GM12878 (cell line): ENCODE data around the gene C12orf60. TPM values are rescaled to one million over a fixed set of nuclear protein-coding genes. Genes with fewer than 3 reads are reported as not detected.

Experiments
- ATAC-seq: fragments of 200-7000 bp; cut with Tn5 transposase; 3 replicates; pipeline ENCODE4 v1.9.1; 2020; ENCODE audit warnings: mild to moderate bottlenecking, moderate library complexity
- BruUV-seq: library from RNA; stranded (reverse); fragments of 400-500 nt; replicated peaks from 2 replicates; lab custom pipeline; 2021; lab: Mats Ljungman, UMichigan
- CTCF ChIA-PET: fragments of 300-600 bp; sonication (Branson Sonifier 250); formaldehyde crosslinking; extraction: SDS; loops from one replicate; lab custom pipeline; 2021; ENCODE audit warnings: inconsistent platforms; lab: Yijun Ruan, JAX
- POLR2A ChIA-PET: fragments of 350-600 bp; formaldehyde crosslinking; extraction: SDS; loops from one replicate; lab custom pipeline; 2021; ENCODE audit warnings: inconsistent platforms; lab: Charles Lee
- RAD21 ChIA-PET: fragments of 300-600 bp; sonication (Branson Sonifier 250); formaldehyde crosslinking; loops from one replicate; lab custom pipeline; 2023; ENCODE audit warnings: antibody characterized with exemption; ENCODE audit not compliant: unreplicated experiment; lab: Charles Lee
- SMC1A ChIA-PET: fragments of 300-600 bp; sonication (Branson Sonifier 250); formaldehyde crosslinking; loops from one replicate; lab custom pipeline; 2023; ENCODE audit not compliant: unreplicated experiment, uncharacterized antibody; lab: Charles Lee
- DNase-seq: peaks from one replicate; pipeline ENCODE4 v3.0.0-alpha.2; 2011; ENCODE audit warnings: low read depth, low spot score
- FAIRE-seq: peaks from 3 replicates; lab custom pipeline; 2011; peaks lifted over from hg19 to GRCh38; lab: Jason Lieb, UNC
- H2AFZ ChIP-seq: 2 replicates; pipeline ENCODE4 v1.6.0; 2011; ENCODE audit warnings: low read depth, low read length, control low read depth; ENCODE audit not compliant: control insufficient read depth
- H3K27ac ChIP-seq: 2 replicates; pipeline ENCODE4 v1.5.1; 2011; ENCODE audit warnings: control low read depth; ENCODE audit not compliant: control insufficient read depth, insufficient read depth
- H3K27me3 ChIP-seq, 2 experiments: replicated peaks in 1 of 2; 2 replicates each; pipeline versions ENCODE4 v1.6.0 to v1.6.1; 2011; ENCODE audit warnings: low read length in 1 of 2; ENCODE audit not compliant: control insufficient read depth in 2 of 2, insufficient read depth in 2 of 2
- H3K36me3 ChIP-seq, 2 experiments: 2 replicates each; pipeline ENCODE4 v1.5.1; 2011; ENCODE audit warnings: low read length in 1 of 2; ENCODE audit not compliant: control insufficient read depth in 2 of 2, insufficient read depth in 2 of 2
- H3K4me1 ChIP-seq: 2 replicates; pipeline ENCODE4 v1.6.1; 2011; ENCODE audit warnings: mild to moderate bottlenecking, low read length, moderate library complexity, mixed read lengths; ENCODE audit not compliant: control insufficient read depth, insufficient read depth
- H3K4me2 ChIP-seq: 2 replicates; pipeline ENCODE4 v1.6.0; 2011; ENCODE audit warnings: control low read depth; ENCODE audit not compliant: control insufficient read depth, insufficient read depth
- H3K4me3 ChIP-seq: fragments of 200-600 bp; sonication (generic); 2 replicates; pipeline ENCODE4 v1.5.1; 2016
- H3K79me2 ChIP-seq: 2 replicates; pipeline ENCODE4 v1.6.0; 2011; ENCODE audit warnings: low read length; ENCODE audit not compliant: control insufficient read depth, insufficient read depth
- H3K9ac ChIP-seq: 2 replicates; pipeline ENCODE4 v1.8.0; 2011; ENCODE audit warnings: low read length, control low read depth, mixed read lengths; ENCODE audit not compliant: control insufficient read depth, insufficient read depth
- H3K9me3 ChIP-seq: replicated peaks from 3 replicates; pipeline ENCODE4 v1.5.1; 2011; ENCODE audit warnings: mild to moderate bottlenecking, low read length; ENCODE audit not compliant: control insufficient read depth, insufficient read depth
- H4K20me1 ChIP-seq: 2 replicates; pipeline ENCODE4 v1.6.0; 2011; ENCODE audit not compliant: control insufficient read depth, insufficient read depth
- BRCA1 ChIP-seq: IDR thresholded peaks from 2 replicates; pipeline ENCODE4 v1.6.1; 2011; ENCODE audit warnings: low read depth, low read length, improper control_type of control experiment
- CHD1 ChIP-seq: IDR thresholded peaks from 2 replicates; pipeline ENCODE4 v1.6.1; 2012; ENCODE audit warnings: low read depth, low read length, improper control_type of control experiment
- FOS ChIP-seq: IDR thresholded peaks from 3 replicates; pipeline ENCODE4 v1.6.1; 2011; ENCODE audit warnings: borderline replicate concordance; ENCODE audit not compliant: insufficient read length; ENCODE audit errors: extremely low read depth
- FOXM1 ChIP-seq: IDR thresholded peaks from 2 replicates; pipeline ENCODE4 v1.6.1; 2012; ENCODE audit warnings: low read depth, mild to moderate bottlenecking, inconsistent platforms, low read length, moderate library complexity
- GABPA ChIP-seq: IDR thresholded peaks from 2 replicates; pipeline ENCODE4 v1.6.1; 2014; ENCODE audit warnings: antibody characterized with exemption, low read depth, mild to moderate bottlenecking, inconsistent platforms
- HCFC1 ChIP-seq: fragments of 150-350 bp; IDR thresholded peaks from 2 replicates; pipeline ENCODE4 v1.6.1; 2014; ENCODE audit warnings: low read length
- IKZF1 ChIP-seq: fragments of 450-650 bp; conservative IDR thresholded peaks from 2 replicates; pipeline ENCODE4 v1.6.1; 2017; ENCODE audit warnings: antibody characterized with exemption, mild to moderate bottlenecking
- PML ChIP-seq: IDR thresholded peaks from 2 replicates; pipeline ENCODE4 v1.6.1; 2012; ENCODE audit warnings: low read length, inconsistent platforms
- SP1 ChIP-seq: IDR thresholded peaks from one replicate; pipeline ENCODE4 v1.6.1; 2011; ENCODE audit warnings: low read depth, low read length
- TCF3 ChIP-seq: IDR thresholded peaks from 2 replicates; pipeline ENCODE4 v1.6.1; 2012; ENCODE audit warnings: low read depth, mild to moderate bottlenecking, low read length, borderline replicate concordance; ENCODE audit not compliant: insufficient read depth
- ZNF24 ChIP-seq: fragments of 450-650 bp; IDR thresholded peaks from 2 replicates; pipeline ENCODE4 v1.6.1; 2017; ENCODE audit warnings: antibody characterized with exemption, mild to moderate bottlenecking
- ZSCAN29 ChIP-seq: fragments of 450-650 bp; IDR thresholded peaks from 2 replicates; pipeline ENCODE4 v1.6.1; 2017; ENCODE audit warnings: mild to moderate bottlenecking, moderate library complexity
- WGBS: methylation state at CpG from one replicate; pipeline ENCODE4 v1.1.6; 2016; ENCODE audit warnings: low lambda C conversion rate; ENCODE audit not compliant: insufficient replicate concordance, insufficient coverage; ENCODE audit errors: missing lambda C conversion rate; 5-methylcytosine and 5-hydroxymethylcytosine counted together
- in situ Hi-C: fragments of 300-500 bp; cut with MboI; formaldehyde crosslinking; loops from 9 replicates; pipeline ENCODE4 v1.14.3; 2018; ENCODE audit warnings: mixed read lengths
- intact Hi-C: fragments of 100-400 bp; cut with micrococcal nuclease; formaldehyde crosslinking; loops from one replicate; pipeline ENCODE4 v1.14.2; 2022; ENCODE audit not compliant: unreplicated experiment
- polyA plus RNA-seq, 11 experiments: library from polyadenylated mRNA; depleted of rRNA in 4 of 11; unstranded in 6 of 11; stranded (reverse) in 5 of 11; fragments of >200 nt; fragmentation: Nextera tagmentation in 4 of 11; fragmentation: Illumina TruSeq in 1 of 11; extraction: Ambion mirVana in 4 of 11; extraction: Trizol in 1 of 11; gene quantifications; 1 replicate in 1 of 11; 2 replicates in 10 of 11; pipeline versions ENCODE4 v1.2.1 to v1.2.3, GENCODE V29; 2011 to 2016; ENCODE audit warnings: inconsistent platforms in 2 of 11, missing spikeins in 2 of 11, low read depth in 1 of 11
- total RNA-seq, 4 experiments: library from RNA; depleted of rRNA in 3 of 4; stranded (reverse); fragments of >200 nt in 3 of 4; fragmentation: Illumina TruSeq in 1 of 4; extraction: Trizol in 1 of 4; gene quantifications; 2 replicates each; pipeline versions ENCODE4 v1.2.1 to v1.2.3, GENCODE V29; 2013 to 2021
- TF ChIP-seq, protein P1 (sequence below): IDR thresholded peaks from 2 replicates; pipeline ENCODE4 v1.6.1; 2011; ENCODE audit warnings: low read depth, low read length, improper control_type of control experiment, borderline replicate concordance
- TF ChIP-seq, protein P2 (sequence below): fragments of 450-650 bp; formaldehyde crosslinking; IDR thresholded peaks from 2 replicates; pipeline ENCODE4 v1.4.0; 2022; ENCODE audit warnings: mild to moderate bottlenecking, moderate library complexity

Gene C12orf60
- total and polyA plus RNA-seq, 10 of the 15 experiments (the other 5 are each of a cell fraction or from before 2014, with no cell fraction given), result 1.8 to 7.2 (median 3.2) TPM

DNA sequence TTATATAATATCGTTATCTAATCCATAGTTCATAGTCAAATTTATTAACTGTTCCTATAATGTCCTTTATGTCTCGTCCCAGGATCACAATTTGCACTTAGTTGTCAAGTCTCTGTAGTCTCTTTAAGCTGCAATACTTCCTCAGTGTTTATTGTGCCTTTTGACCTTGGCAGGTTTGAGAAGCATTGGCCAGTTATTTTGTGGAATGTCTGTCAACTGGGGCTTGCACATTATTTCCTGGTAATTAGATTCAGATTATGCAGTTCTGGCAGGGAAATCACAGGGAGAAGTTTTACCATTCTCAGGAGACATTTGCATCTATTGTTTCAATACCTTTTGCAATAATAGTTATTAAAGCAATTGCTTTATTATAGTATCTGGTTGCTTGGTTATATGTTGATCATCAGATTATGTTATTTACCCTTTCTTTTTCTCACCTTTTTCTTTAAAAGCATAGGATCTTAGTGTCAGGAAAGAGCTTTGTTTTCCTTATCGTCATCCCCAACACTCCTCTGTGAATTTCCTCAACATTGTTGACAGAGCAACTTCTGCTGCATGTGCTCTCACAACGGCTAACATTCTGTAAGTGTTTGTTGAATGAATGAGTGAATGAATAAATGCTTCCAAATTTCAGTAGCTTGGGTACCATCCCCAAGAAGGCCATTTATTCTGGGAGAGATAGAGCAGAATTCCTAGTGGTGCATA lies 43.6 kb downstream of the C12orf60 start:
- ChIA-PET CTCF (interaction anchor here (0.8 to 9.9 kb wide), 15 partner anchors 9 to 375 kb away, joined by 3 to 104 read pairs (median 6); partner anchors contain the start of genes PDE6H and RERG), RAD21 (interaction anchor here (0.9 to 4.8 kb wide), 9 partner anchors 9 to 149 kb away, joined by 3 to 70 read pairs (median 3); partner anchors contain the start of gene ARHGDIB), SMC1A (interaction anchor here (0.6 to 15.6 kb wide), 15 partner anchors 42 to 529 kb away, joined by 3 to 242 read pairs (median 3); partner anchors contain the start of genes ARHGDIB and ERP27), POLR2A (interaction anchor here (0.6 kb wide), 1 partner anchor 65 kb away, joined by 4 read pairs; no protein-coding TSS in a partner anchor)
- no peak overlapping the region for H3K9ac ChIP-seq
- no peaks in the 10 kb centered on the region for H3K36me3 ChIP-seq
- no peak overlapping the region for H2AFZ ChIP-seq
- ATAC-seq (no peak), DNase-seq (no peak), FAIRE-seq (no peak)
- WGBS, result 62% methylated on average over 4 of the region's 4 CpGs
- TF ChIP-seq FOS, result no peak
- TF ChIP-seq SP1, result no peak
- TF ChIP-seq ZSCAN29, result no peak
- TF ChIP-seq PML, result no peak
- no peak for TF ChIP-seq FOXM1
- TF ChIP-seq GABPA, result no peak
- TF ChIP-seq, protein P1, sequence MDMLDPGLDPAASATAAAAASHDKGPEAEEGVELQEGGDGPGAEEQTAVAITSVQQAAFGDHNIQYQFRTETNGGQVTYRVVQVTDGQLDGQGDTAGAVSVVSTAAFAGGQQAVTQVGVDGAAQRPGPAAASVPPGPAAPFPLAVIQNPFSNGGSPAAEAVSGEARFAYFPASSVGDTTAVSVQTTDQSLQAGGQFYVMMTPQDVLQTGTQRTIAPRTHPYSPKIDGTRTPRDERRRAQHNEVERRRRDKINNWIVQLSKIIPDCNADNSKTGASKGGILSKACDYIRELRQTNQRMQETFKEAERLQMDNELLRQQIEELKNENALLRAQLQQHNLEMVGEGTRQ, result no peak
- TF ChIP-seq, protein P2, sequence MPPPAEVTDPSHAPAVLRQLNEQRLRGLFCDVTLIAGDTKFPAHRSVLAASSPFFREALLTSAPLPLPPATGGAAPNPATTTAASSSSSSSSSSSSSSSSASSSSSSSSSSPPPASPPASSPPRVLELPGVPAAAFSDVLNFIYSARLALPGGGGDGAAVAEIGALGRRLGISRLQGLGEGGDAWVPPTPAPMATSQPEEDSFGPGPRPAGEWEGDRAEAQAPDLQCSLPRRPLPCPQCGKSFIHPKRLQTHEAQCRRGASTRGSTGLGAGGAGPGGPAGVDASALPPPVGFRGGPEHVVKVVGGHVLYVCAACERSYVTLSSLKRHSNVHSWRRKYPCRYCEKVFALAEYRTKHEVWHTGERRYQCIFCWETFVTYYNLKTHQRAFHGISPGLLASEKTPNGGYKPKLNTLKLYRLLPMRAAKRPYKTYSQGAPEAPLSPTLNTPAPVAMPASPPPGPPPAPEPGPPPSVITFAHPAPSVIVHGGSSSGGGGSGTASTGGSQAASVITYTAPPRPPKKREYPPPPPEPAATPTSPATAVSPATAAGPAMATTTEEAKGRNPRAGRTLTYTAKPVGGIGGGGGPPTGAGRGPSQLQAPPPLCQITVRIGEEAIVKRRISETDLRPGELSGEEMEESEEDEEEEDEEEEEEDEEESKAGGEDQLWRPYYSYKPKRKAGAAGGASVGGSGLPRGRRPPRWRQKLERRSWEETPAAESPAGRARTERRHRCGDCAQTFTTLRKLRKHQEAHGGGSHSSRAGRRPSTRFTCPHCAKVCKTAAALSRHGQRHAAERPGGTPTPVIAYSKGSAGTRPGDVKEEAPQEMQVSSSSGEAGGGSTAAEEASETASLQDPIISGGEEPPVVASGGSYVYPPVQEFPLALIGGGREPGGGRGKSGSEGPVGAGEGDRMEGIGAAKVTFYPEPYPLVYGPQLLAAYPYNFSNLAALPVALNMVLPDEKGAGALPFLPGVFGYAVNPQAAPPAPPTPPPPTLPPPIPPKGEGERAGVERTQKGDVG, result no peak
- TF ChIP-seq IKZF1, result no peak
- no peak for TF ChIP-seq ZNF24
- TF ChIP-seq HCFC1, result no peak
- no peak for TF ChIP-seq CHD1
- TF ChIP-seq BRCA1, result no peak
- no peak for TF ChIP-seq TCF3
- intact Hi-C loops, result loop anchor here (5.0 kb wide), 3 partner anchors 35 to 420 kb away; partner anchors contain the start of gene ERP27
- no peak overlapping the region for H3K4me3 ChIP-seq
- no peaks in the 10 kb centered on the region for H4K20me1 ChIP-seq
- no peak overlapping the region for H3K27ac ChIP-seq
- no peaks in the 10 kb centered on the region for H3K27me3 ChIP-seq
- no peaks in the 10 kb centered on the region for H3K79me2 ChIP-seq
- BruUV-seq, result no TSS peak
- no peak overlapping the region for H3K4me2 ChIP-seq
- no peaks in the 10 kb centered on the region for H3K9me3 ChIP-seq
- in situ Hi-C loops, result loop anchor here (5.0 kb wide), 1 partner anchor 150 kb away; no protein-coding TSS in a partner anchor
- no peaks in the 10 kb centered on the region for H3K4me1 ChIP-seq
